Measurements from ENCODE around the gene AGO1. TPM values are rescaled to one million over a fixed set of nuclear protein-coding genes. Genes with fewer than 3 reads are reported as not detected.

Gene AGO1
- total and polyA plus RNA-seq, 2 of the 8 experiments (the other 6 are each of a cell fraction or from before 2014, with no cell fraction given) = 15.1 to 73.7 TPM

- Histone ChIP-seq H3K4me2 (ENCODE audit: insufficient read depth in 1 of 2, low read depth in 2 of 2, low read length in 2 of 2) (no peak overlapping the region), H3K4ac (replicated peaks; ENCODE audit: insufficient read length, low read depth, low read length) (no peak overlapping the region), H2AFZ (ENCODE audit: low read length) (no peak overlapping the region), H2BK5ac (ENCODE audit: low read depth, low read length) (no peak overlapping the region), H3K79me1 (ENCODE audit: low read depth, low read length) (no peaks in the 10 kb centered on the region), H3K9me3 (ENCODE audit: insufficient read depth in 2 of 2, low read depth in 1 of 2, low read length in 1 of 2) (no peaks in the 10 kb centered on the region), H2BK20ac (ENCODE audit: low read length) (no peak overlapping the region), H3K18ac (ENCODE audit: extremely low read depth, low read length) (no peak overlapping the region), H3K4me1 (replicated peaks in 1 of 4; ENCODE audit: control insufficient read depth in 3 of 4, insufficient read depth in 4 of 4, low read length in 3 of 4) (no peaks in the 10 kb centered on the region), H4K5ac (ENCODE audit: insufficient read length, low read depth, low read length) (no peak overlapping the region), H3K36me3 (ENCODE audit: control insufficient read depth in 2 of 4, insufficient read depth in 4 of 4, low read length in 3 of 4) (peaks cover 0 to 15% (median 7%) of the 10 kb centered on the region in 4 experiments; a peak in 4 of 8 replicates), H3K56ac (replicated peaks; ENCODE audit: insufficient read length, low read depth, low read length) (no peak overlapping the region), H2BK12ac (ENCODE audit: low read depth, low read length) (no peak overlapping the region), H2AK5ac (ENCODE audit: low read depth, low read length) (no peak overlapping the region), H3K4me3 (ENCODE audit: extremely low read depth in 1 of 4, insufficient read depth in 2 of 4, low read depth in 3 of 4, low read length in 4 of 4) (no peak overlapping the region), H3K27me3 (replicated peaks in 1 of 4; ENCODE audit: control insufficient read depth in 3 of 4, extremely low read depth in 1 of 4, insufficient read depth in 3 of 4, low read length in 3 of 4) (no peaks in the 10 kb centered on the region), H4K8ac (ENCODE audit: extremely low read depth, insufficient read depth, low read length) (no peak overlapping the region), H4K91ac (replicated peaks; ENCODE audit: insufficient read length, low read length) (no peak overlapping the region), H2BK15ac (ENCODE audit: low read length) (no peak overlapping the region), H3K9ac (replicated peaks in 1 of 4; ENCODE audit: extremely low read depth in 1 of 4, low read depth in 3 of 4, low read length in 3 of 4) (no peak overlapping the region), H3K23me2 (ENCODE audit: low read depth, low read length) (no peaks in the 10 kb centered on the region), H2BK120ac (replicated peaks; ENCODE audit: low read depth, low read length) (no peak overlapping the region), H3K79me2 (ENCODE audit: control insufficient read depth in 1 of 2, insufficient read depth in 2 of 2, low read length in 2 of 2) (no peaks in the 10 kb centered on the region), H3K27ac (ENCODE audit: low read depth, low read length) (no peak overlapping the region), H3K23ac (ENCODE audit: insufficient read length) (no peak overlapping the region), H4K20me1 (replicated peaks in 1 of 2; ENCODE audit: control insufficient read depth in 1 of 2, insufficient read depth in 2 of 2, low read length in 2 of 2) (no peaks in the 10 kb centered on the region), H3K14ac (ENCODE audit: insufficient read length) (no peak overlapping the region)
- ChIA-PET POLR2A (ENCODE audit: partially characterized antibody) (no interaction called here), CTCF (ENCODE audit: partially characterized antibody) (interaction anchor here (0.6 to 0.8 kb wide), 2 partner anchors 14 to 32 kb away, joined by 3 read pairs; no protein-coding TSS in a partner anchor)
- DNase-seq (ENCODE audit: low read depth in 1 of 2, low spot score in 2 of 2) (no peak), FAIRE-seq (no peak)
- WGBS, 2 experiments (ENCODE audit: extremely low coverage in 1 of 2, insufficient coverage in 1 of 2, insufficient read length in 1 of 2, insufficient replicate concordance in 2 of 2, low coverage in 1 of 2, low lambda C conversion rate in 2 of 2, missing lambda C conversion rate in 1 of 2) = 86% methylated on average over 2 of the region's 2 CpGs; no CpG with 5 or more reads in 1 of the 2 experiments
- TF ChIP-seq MAFK (IDR thresholded peaks at IDR 0.05; ENCODE audit: low read depth, low read length) = no peak
- no peak for TF ChIP-seq SAP30 (IDR thresholded peaks at IDR 0.05; ENCODE audit: insufficient read depth, insufficient replicate concordance, low read length)
- TF ChIP-seq HDAC2 (IDR thresholded peaks at IDR 0.05; ENCODE audit: borderline replicate concordance in 1 of 2, low read depth in 2 of 2, low read length in 2 of 2) = no peak
- no peak for TF ChIP-seq RXRA (IDR thresholded peaks at IDR 0.05; ENCODE audit: insufficient read depth, low read depth, low read length)
- TF ChIP-seq NANOG (IDR thresholded peaks at IDR 0.05; ENCODE audit: insufficient read depth, low read depth, low read length, poor library complexity, severe bottlenecking) = no peak
- TF ChIP-seq JUND (IDR thresholded peaks at IDR 0.05; ENCODE audit: low read length) = no peak
- no peak for TF ChIP-seq CHD2 (IDR thresholded peaks at IDR 0.05; ENCODE audit: low read length)
- TF ChIP-seq ATF2 (IDR thresholded peaks at IDR 0.05; ENCODE audit: low read length) = no peak
- TF ChIP-seq TCF12 (IDR thresholded peaks at IDR 0.05; ENCODE audit: low read depth, low read length) = no peak
- TF ChIP-seq EGR1 (IDR thresholded peaks at IDR 0.05; ENCODE audit: borderline replicate concordance, low read depth, low read length) = no peak
- TF ChIP-seq BRCA1 (IDR thresholded peaks at IDR 0.05; ENCODE audit: low read depth, low read length) = no peak
Observed at GRCh38 chr1:35834218-35834617, 48.8 kb upstream of the AGO1 start.
